ENCODE results near the gene AGFG1. TPM values are rescaled to one million over a fixed set of nuclear protein-coding genes. Genes with fewer than 3 reads are reported as not detected.
"Not testable (repeated sequence)": the region's sequence is repeated elsewhere in the genome, so short reads cannot be mapped to it uniquely, and the experiment has no call there.

AGFG1 gene
- total RNA-seq, 1 experiment from 2014 or later: 126 TPM

- TF ChIP-seq CTCF (IDR thresholded peaks at IDR 0.05; ENCODE audit: unreplicated experiment): no peak
- Mint-ChIP-seq H3K9me3 (ENCODE audit: low read depth, unreplicated experiment) (no peaks in the 10 kb centered on the region), H3K4me3 (ENCODE audit: low read depth, unreplicated experiment) (no peak overlapping the region), H3K36me3 (ENCODE audit: insufficient read depth, unreplicated experiment) (no peaks in the 10 kb centered on the region), H3K4me1 (ENCODE audit: low read depth, unreplicated experiment) (peaks cover 68% of the 10 kb centered on the region), H3K27ac (ENCODE audit: unreplicated experiment) (no peak overlapping the region), H3K27me3 (ENCODE audit: unreplicated experiment) (no peaks in the 10 kb centered on the region)
- no peak for DNase-seq
- intact Hi-C loops (cut with micrococcal nuclease; ENCODE audit: unreplicated experiment): loop anchor here (5.0 kb wide), 1 partner anchor 36 kb away; no protein-coding TSS in a partner anchor
- no TSS peak for BruUV-seq (replicated peaks)
- CTCF ChIA-PET: interaction anchor here (1.2 kb wide), 1 partner anchor 107 kb away, joined by 3 read pairs; no protein-coding TSS in a partner anchor
These were observed 41.2 kb downstream of the AGFG1 start for GRCh38 chr2:227513113-227513512.

GRCh38 chr2:227515742-227516141 is 43.8 kb downstream of the AGFG1 start:
- Mint-ChIP-seq H3K36me3 (ENCODE audit: insufficient read depth, unreplicated experiment) (peaks cover 5% of the 10 kb centered on the region), H3K4me1 (ENCODE audit: low read depth, unreplicated experiment) (peaks cover 47% of the 10 kb centered on the region), H3K4me3 (ENCODE audit: low read depth, unreplicated experiment) (no peak overlapping the region), H3K27ac (ENCODE audit: unreplicated experiment) (no peak overlapping the region), H3K27me3 (ENCODE audit: unreplicated experiment) (no peaks in the 10 kb centered on the region), H3K9me3 (ENCODE audit: low read depth, unreplicated experiment) (no peaks in the 10 kb centered on the region)
- CTCF ChIA-PET: no interaction called here
- no peak for DNase-seq
- BruUV-seq (replicated peaks): no TSS peak
- no peak for TF ChIP-seq CTCF (IDR thresholded peaks at IDR 0.05; ENCODE audit: unreplicated experiment)
- intact Hi-C loops (cut with micrococcal nuclease; ENCODE audit: unreplicated experiment): no loop called here

DNA sequence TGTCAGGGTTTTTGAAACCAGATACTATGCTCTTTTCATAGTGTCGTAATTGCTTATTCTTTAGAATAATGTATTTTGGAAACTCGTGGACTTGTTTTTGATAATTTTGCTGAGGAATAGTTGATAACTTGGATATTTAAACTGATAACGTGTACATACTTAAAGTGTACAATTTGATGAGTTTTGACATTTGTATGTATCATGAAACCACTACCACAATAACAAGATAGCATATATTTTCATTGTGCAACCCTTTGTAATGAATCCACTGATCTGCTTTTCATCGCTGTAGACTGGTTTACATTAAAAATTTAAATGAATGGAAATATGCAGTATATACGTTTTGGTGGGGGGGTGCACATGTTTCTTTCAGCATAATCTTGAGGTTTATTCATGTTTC is 45.8 kb downstream of the AGFG1 start:
- DNase-seq: no peak
- Mint-ChIP-seq H3K27ac (ENCODE audit: unreplicated experiment) (no peak overlapping the region), H3K4me1 (ENCODE audit: low read depth, unreplicated experiment) (peaks cover 28% of the 10 kb centered on the region), H3K9me3 (ENCODE audit: low read depth, unreplicated experiment) (no peaks in the 10 kb centered on the region), H3K27me3 (ENCODE audit: unreplicated experiment) (no peaks in the 10 kb centered on the region), H3K4me3 (ENCODE audit: low read depth, unreplicated experiment) (no peak overlapping the region), H3K36me3 (ENCODE audit: insufficient read depth, unreplicated experiment) (peaks cover 5% of the 10 kb centered on the region)
- intact Hi-C loops (cut with micrococcal nuclease; ENCODE audit: unreplicated experiment): no loop called here
- no TSS peak for BruUV-seq (replicated peaks)
- no peak for TF ChIP-seq CTCF (IDR thresholded peaks at IDR 0.05; ENCODE audit: unreplicated experiment)
- CTCF ChIA-PET: no interaction called here

- H3K9me3 Mint-ChIP-seq (ENCODE audit: low read depth, unreplicated experiment); CTCF ChIA-PET; DNase-seq; H3K27me3 Mint-ChIP-seq (ENCODE audit: unreplicated experiment); BruUV-seq (replicated peaks); H3K36me3 Mint-ChIP-seq (ENCODE audit: insufficient read depth, unreplicated experiment); H3K4me3 Mint-ChIP-seq (ENCODE audit: low read depth, unreplicated experiment); intact Hi-C loops (cut with micrococcal nuclease; ENCODE audit: unreplicated experiment); H3K27ac Mint-ChIP-seq (ENCODE audit: unreplicated experiment): not testable (repeated sequence)
- peaks cover 22% of the 10 kb centered on the region for H3K4me1 Mint-ChIP-seq (ENCODE audit: low read depth, unreplicated experiment)
These were observed 46.4 kb downstream of the AGFG1 start for GRCh38 chr2:227518278-227518865.

DNA sequence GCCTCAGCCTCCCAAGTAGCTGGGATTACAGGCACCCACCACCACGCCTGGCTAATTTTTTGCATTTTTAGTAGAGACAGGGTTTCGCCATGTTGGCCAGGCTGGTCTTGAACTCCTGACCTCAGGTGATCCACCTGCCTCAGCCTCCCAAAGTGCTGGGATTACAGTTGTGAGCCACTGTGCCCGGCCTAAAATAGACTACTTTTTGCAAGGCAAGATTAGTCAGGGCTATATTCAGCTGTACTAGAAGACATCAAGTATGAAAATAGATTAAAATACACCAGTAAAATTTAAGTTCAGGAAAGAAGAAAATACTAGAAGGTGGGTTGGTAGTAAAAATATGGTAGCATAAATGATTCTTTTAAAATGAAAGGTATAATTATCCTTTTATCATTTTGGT is 49.2 kb downstream of the AGFG1 start:
- CTCF ChIA-PET; H3K4me1 Mint-ChIP-seq (ENCODE audit: low read depth, unreplicated experiment); H3K4me3 Mint-ChIP-seq (ENCODE audit: low read depth, unreplicated experiment); intact Hi-C loops (cut with micrococcal nuclease; ENCODE audit: unreplicated experiment); H3K36me3 Mint-ChIP-seq (ENCODE audit: insufficient read depth, unreplicated experiment); H3K9me3 Mint-ChIP-seq (ENCODE audit: low read depth, unreplicated experiment); DNase-seq; H3K27ac Mint-ChIP-seq (ENCODE audit: unreplicated experiment); BruUV-seq (replicated peaks); H3K27me3 Mint-ChIP-seq (ENCODE audit: unreplicated experiment): not testable (repeated sequence)

Data from Calu3 (cell line).